K562 (cell line): Measurements from ENCODE around the gene CUX1. TPM values are rescaled to one million over a fixed set of nuclear protein-coding genes. Genes with fewer than 3 reads are reported as not detected.
A peak's percentile ranks its signal among the peaks of the same experiment; 100 is the strongest.

Experiments
- ATF3 ChIP-seq, 2 experiments: fragments of 450-650 bp in 1 of 2; sonication (generic) in 1 of 2; formaldehyde crosslinking in 1 of 2; IDR thresholded peaks in 1 of 2; conservative IDR thresholded peaks in 1 of 2; 2 replicates each; pipeline versions ENCODE4 v1.6.1 to v1.8.1; 2016 to 2023; ENCODE audit warnings: mild to moderate bottlenecking in 2 of 2, moderate library complexity in 2 of 2, inconsistent platforms in 1 of 2, missing genetic modification reagents in 1 of 2
- BDP1 ChIP-seq: IDR thresholded peaks from 3 replicates; pipeline ENCODE4 v1.6.1; 2011; ENCODE audit not compliant: insufficient read length, insufficient read depth
- BRD9 ChIP-seq: fragments of 450-650 bp; IDR thresholded peaks from 2 replicates; pipeline ENCODE4 v1.6.1; 2018; ENCODE audit warnings: low read depth; ENCODE audit not compliant: partially characterized antibody
- CREB5 ChIP-seq: fragments of 250-450 bp; sonication (Bioruptor Pico); IDR thresholded peaks from 2 replicates; pipeline ENCODE4 v1.5.0; 2020; ENCODE audit warnings: mild to moderate bottlenecking
- EGR1 ChIP-seq: fragments of 450-650 bp; conservative IDR thresholded peaks from 2 replicates; pipeline ENCODE4 v1.6.1; 2017; ENCODE audit warnings: mild to moderate bottlenecking
- ELF4 ChIP-seq: fragments of 450-650 bp; formaldehyde crosslinking; IDR thresholded peaks from 2 replicates; pipeline ENCODE4 v1.4.0; 2022; ENCODE audit warnings: missing genetic modification characterization
- HDAC3 ChIP-seq: fragments of 450-650 bp; IDR thresholded peaks from 2 replicates; pipeline ENCODE4 v1.6.1; 2018; ENCODE audit warnings: borderline replicate concordance, mild to moderate bottlenecking, moderate library complexity; ENCODE audit not compliant: partially characterized antibody
- HNRNPK ChIP-seq: fragments of 200-400 bp; formaldehyde crosslinking; IDR thresholded peaks from one replicate; pipeline ENCODE4 v1.6.1; 2018; ENCODE audit warnings: mild to moderate bottlenecking, low read depth, low read length; ENCODE audit not compliant: poor library complexity, severe bottlenecking
- HOXB6 ChIP-seq: fragments of 250-450 bp; sonication (Bioruptor Pico); IDR thresholded peaks from 2 replicates; pipeline ENCODE4 v1.5.1; 2022; ENCODE audit warnings: mild to moderate bottlenecking, borderline replicate concordance
- JUN ChIP-seq, 2 experiments: sonication (generic) in 1 of 2; formaldehyde crosslinking in 1 of 2; IDR thresholded peaks; 2 replicates each; pipeline versions ENCODE4 v1.6.1 to v1.8.0; 2012 to 2022; ENCODE audit warnings: borderline replicate concordance in 2 of 2, mild to moderate bottlenecking in 2 of 2, improper control_type of control experiment in 1 of 2, low read depth in 1 of 2, low read length in 1 of 2, missing genetic modification reagents in 1 of 2
- KLF10 ChIP-seq: fragments of 250-450 bp; sonication (Bioruptor Pico); IDR thresholded peaks from 2 replicates; pipeline ENCODE4 v1.6.1; 2021; ENCODE audit warnings: matching md5 sums
- MYNN ChIP-seq, 2 experiments: sonication (generic); formaldehyde crosslinking in 1 of 2; IDR thresholded peaks; 2 replicates each; pipeline versions ENCODE4 v1.5.0 to v1.6.1; 2016 to 2020; ENCODE audit warnings: antibody characterized with exemption in 1 of 2, missing genetic modification reagents in 1 of 2
- SIN3B ChIP-seq: fragments of 450-650 bp; IDR thresholded peaks from 2 replicates; pipeline ENCODE4 v1.6.1; 2017; ENCODE audit warnings: low read depth, mild to moderate bottlenecking, moderate library complexity
- SRSF7 ChIP-seq: fragments of 200-400 bp; formaldehyde crosslinking; optimal IDR thresholded peaks from 2 replicates; pipeline ENCODE3; 2017; ENCODE audit warnings: mild to moderate bottlenecking, low read depth, low read length
- TFAM ChIP-seq: fragments of 250-450 bp; sonication (Bioruptor Pico); conservative IDR thresholded peaks from 2 replicates; pipeline ENCODE4 v1.5.0; 2021; ENCODE audit warnings: mild to moderate bottlenecking, moderate library complexity
- THAP12 ChIP-seq: fragments of 250-450 bp; sonication (Bioruptor Pico); IDR thresholded peaks from 2 replicates; pipeline ENCODE4 v1.9.0; 2021; ENCODE audit warnings: mild to moderate bottlenecking, inconsistent platforms
- ZBTB2 ChIP-seq: fragments of 450-650 bp; IDR thresholded peaks from 2 replicates; pipeline ENCODE4 v1.6.1; 2016; ENCODE audit warnings: antibody characterized with exemption
- ZFP30 ChIP-seq: fragments of 250-450 bp; sonication (Bioruptor Pico); IDR thresholded peaks from 2 replicates; pipeline ENCODE4 v1.8.0; 2022; ENCODE audit warnings: moderate library complexity, mild to moderate bottlenecking, inconsistent platforms, borderline replicate concordance
- ZNF217 ChIP-seq: sonication (generic); formaldehyde crosslinking; IDR thresholded peaks from 2 replicates; pipeline ENCODE4 v1.8.0; 2022; ENCODE audit warnings: mild to moderate bottlenecking, missing genetic modification reagents
- ZNF644 ChIP-seq: fragments of 200-800 bp; sonication (Bioruptor generic); IDR thresholded peaks from 2 replicates; pipeline ENCODE4 v1.6.1; 2016; ENCODE audit warnings: low read depth, missing genetic modification characterization, missing compliant biosample characterization
- ZNF76 ChIP-seq: fragments of 250-450 bp; sonication (Bioruptor Pico); IDR thresholded peaks from 2 replicates; pipeline ENCODE4 v1.4.0; 2020; ENCODE audit warnings: mild to moderate bottlenecking, moderate library complexity, borderline replicate concordance
- ZZZ3 ChIP-seq: fragments of 450-650 bp; IDR thresholded peaks from 2 replicates; pipeline ENCODE4 v1.6.1; 2016; ENCODE audit warnings: antibody characterized with exemption, mild to moderate bottlenecking, moderate library complexity
- polyA plus RNA-seq, 8 experiments: library from polyadenylated mRNA; depleted of rRNA in 4 of 8; stranded (reverse) in 5 of 8; unstranded in 3 of 8; fragments of >200 nt; fragmentation: Nextera tagmentation in 2 of 8; fragmentation: Illumina TruSeq in 1 of 8; extraction: Ambion mirVana in 2 of 8; extraction: Trizol in 1 of 8; gene quantifications; 2 replicates each; pipeline versions ENCODE4 v1.2.1 to v1.2.3, GENCODE V29; 2011 to 2014; ENCODE audit warnings: inconsistent platforms in 1 of 8, missing spikeins in 1 of 8
- total RNA-seq, 7 experiments: library from RNA; depleted of rRNA in 6 of 7; stranded (reverse); fragments of >200 nt in 6 of 7; fragmentation: Illumina TruSeq in 2 of 7; extraction: Trizol in 2 of 7; gene quantifications; 2 replicates each; pipeline versions ENCODE4 v1.2.1 to v1.2.3, GENCODE V29; 2011 to 2021; ENCODE audit warnings: low replicate concordance in 1 of 7

CUX1 gene
- total and polyA plus RNA-seq, 9 of the 15 experiments (the other 6 are each of a cell fraction or from before 2014, with no cell fraction given): 3.6 to 55.3 (median 25.2) TPM

- TF ChIP-seq CREB5 (CRISPR knock-in tag): no peak
- TF ChIP-seq MYNN (IDR thresholded peaks at IDR 0.05): no peak
- no peak for TF ChIP-seq MYNN (CRISPR knock-in tag; IDR thresholded peaks at IDR 0.05)
- TF ChIP-seq SRSF7: no peak
- no peak for TF ChIP-seq HDAC3
- TF ChIP-seq HOXB6 (CRISPR knock-in tag): no peak
- no peak for TF ChIP-seq TFAM
- no peak for TF ChIP-seq HNRNPK
- no peak for TF ChIP-seq ZNF644
- no peak for TF ChIP-seq ELF4 (CRISPR knock-in tag)
- no peak for TF ChIP-seq SIN3B
- TF ChIP-seq ATF3 (IDR thresholded peaks at IDR 0.05): peak; percentile 71
- no peak for TF ChIP-seq ATF3 (CRISPR knock-in tag; conservative IDR thresholded peaks at IDR 0.05)
- no peak for TF ChIP-seq ZNF76 (CRISPR knock-in tag)
- TF ChIP-seq JUN (IDR thresholded peaks at IDR 0.05; ENCODE audit: borderline replicate concordance, low read depth, low read length): peak; percentile 68; the same call in 1 of the 2 replicates
- TF ChIP-seq JUN (CRISPR knock-in tag; IDR thresholded peaks at IDR 0.05; ENCODE audit: borderline replicate concordance): no peak
- TF ChIP-seq ZBTB2: no peak
- TF ChIP-seq BDP1: no peak
- no peak for TF ChIP-seq KLF10
- TF ChIP-seq BRD9: no peak
- no peak for TF ChIP-seq THAP12
- peak; percentile 74 for TF ChIP-seq EGR1
- no peak for TF ChIP-seq ZZZ3
- TF ChIP-seq ZFP30 (CRISPR knock-in tag): no peak
- TF ChIP-seq ZNF217: no peak
Measured at GRCh38 chr7:102264367-102264891, 447.0 kb downstream of the CUX1 start (continued).
